NOMO-1 treated with dmso at 0.1 percent for 144 hours (cell line): ENCODE data around the gene HOTAIR.

Experiments used
- DNase-seq: peaks from one replicate; lab custom pipeline; 2025; ENCODE audit not compliant: unreplicated experiment; lab: John Stamatoyannopoulos, UW

Gene HOTAIR

GRCh38 chr12:54011665-54012532 lies 37.1 kb upstream of the HOTAIR start:
- DNase-seq, result no peak

- DNase-seq, result no peak
Observed at GRCh38 chr12:54010972-54011664, 36.4 kb upstream of the HOTAIR start.

- DNase-seq, result no peak
Observed at GRCh38 chr12:54010053-54010971, 35.6 kb upstream of the HOTAIR start.

DNA sequence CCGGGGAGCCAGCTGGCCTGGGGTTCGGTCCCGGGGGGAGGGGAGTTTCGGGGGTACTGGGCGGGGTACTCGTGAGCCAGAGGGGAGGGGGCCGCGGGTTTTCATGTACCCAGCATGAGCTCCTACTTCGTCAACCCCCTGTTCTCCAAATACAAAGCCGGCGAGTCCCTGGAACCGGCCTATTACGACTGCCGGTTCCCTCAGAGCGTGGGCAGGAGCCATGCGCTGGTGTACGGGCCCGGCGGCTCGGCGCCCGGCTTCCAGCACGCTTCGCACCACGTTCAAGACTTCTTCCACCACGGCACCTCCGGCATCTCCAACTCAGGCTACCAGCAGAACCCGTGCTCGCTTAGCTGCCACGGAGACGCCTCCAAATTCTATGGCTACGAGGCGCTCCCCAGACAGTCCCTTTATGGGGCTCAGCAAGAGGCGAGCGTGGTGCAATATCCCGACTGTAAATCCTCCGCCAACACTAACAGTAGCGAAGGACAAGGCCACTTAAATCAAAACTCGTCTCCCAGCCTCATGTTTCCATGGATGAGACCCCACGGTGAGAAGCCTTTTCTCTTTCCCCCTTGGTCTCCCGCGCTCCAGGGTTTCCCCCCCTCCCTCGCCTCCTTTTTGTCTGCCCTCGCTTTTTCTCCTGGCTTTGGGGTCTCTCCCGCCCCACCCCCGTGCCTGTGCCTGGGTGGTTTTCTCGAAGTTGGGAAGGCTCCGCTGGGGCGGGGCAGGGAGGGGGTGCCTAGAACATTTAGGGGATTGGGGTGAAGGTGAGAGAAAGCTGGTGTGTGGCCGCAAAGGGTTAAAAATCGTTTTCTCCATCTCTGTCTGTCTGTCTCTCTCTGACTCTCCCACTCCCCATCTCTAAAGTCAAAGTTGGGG lies 34.7 kb upstream of the HOTAIR start:
- DNase-seq, result no peak

GRCh38 chr12:54008260-54008552 lies 33.5 kb upstream of the HOTAIR start:
- no peak for DNase-seq

- DNase-seq, result no peak
Observed at GRCh38 chr12:54007538-54008259, 32.9 kb upstream of the HOTAIR start.

- DNase-seq, result no peak
Observed at GRCh38 chr12:54006559-54007220, 31.9 kb upstream of the HOTAIR start.

- DNase-seq, result peak; percentile 30
Observed at GRCh38 chr12:54005853-54006558, 31.3 kb upstream of the HOTAIR start.

- no peak for DNase-seq
Observed at GRCh38 chr12:54005531-54005852, 30.7 kb upstream of the HOTAIR start.

DNA sequence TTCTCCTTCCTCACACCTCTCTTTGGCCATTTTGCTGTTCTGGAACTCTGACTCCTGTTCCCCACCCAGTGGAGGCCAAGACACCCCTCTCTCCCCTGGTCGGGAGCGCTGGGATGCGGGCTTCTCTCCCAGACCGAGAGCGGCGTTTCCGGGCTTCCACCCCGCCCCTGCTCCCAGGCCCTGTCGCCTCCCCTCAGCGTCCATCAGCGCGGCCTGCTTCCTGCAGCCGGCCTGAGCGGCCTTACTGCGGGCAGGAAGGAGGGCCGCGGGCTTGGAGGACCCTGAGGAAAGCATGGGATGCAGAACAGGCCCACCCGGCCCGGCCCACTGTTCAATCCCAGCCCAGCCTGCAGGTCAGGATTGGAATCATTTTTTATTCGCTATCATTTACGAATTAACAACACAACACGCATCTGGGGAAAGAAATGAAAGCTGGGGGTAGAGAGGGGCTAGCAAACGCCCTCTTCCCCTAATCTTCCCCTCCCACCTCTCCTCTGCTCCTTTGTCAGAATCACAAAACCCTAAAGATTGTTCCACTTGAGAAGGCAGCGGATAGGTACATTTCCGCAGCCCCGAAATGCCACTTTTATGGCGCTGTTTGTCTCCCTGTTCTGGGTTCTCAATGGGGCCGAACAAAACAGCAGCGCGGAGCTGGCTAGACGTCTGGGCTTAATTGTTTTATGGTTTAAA lies 30.2 kb upstream of the HOTAIR start:
- DNase-seq, result no peak

DNA sequence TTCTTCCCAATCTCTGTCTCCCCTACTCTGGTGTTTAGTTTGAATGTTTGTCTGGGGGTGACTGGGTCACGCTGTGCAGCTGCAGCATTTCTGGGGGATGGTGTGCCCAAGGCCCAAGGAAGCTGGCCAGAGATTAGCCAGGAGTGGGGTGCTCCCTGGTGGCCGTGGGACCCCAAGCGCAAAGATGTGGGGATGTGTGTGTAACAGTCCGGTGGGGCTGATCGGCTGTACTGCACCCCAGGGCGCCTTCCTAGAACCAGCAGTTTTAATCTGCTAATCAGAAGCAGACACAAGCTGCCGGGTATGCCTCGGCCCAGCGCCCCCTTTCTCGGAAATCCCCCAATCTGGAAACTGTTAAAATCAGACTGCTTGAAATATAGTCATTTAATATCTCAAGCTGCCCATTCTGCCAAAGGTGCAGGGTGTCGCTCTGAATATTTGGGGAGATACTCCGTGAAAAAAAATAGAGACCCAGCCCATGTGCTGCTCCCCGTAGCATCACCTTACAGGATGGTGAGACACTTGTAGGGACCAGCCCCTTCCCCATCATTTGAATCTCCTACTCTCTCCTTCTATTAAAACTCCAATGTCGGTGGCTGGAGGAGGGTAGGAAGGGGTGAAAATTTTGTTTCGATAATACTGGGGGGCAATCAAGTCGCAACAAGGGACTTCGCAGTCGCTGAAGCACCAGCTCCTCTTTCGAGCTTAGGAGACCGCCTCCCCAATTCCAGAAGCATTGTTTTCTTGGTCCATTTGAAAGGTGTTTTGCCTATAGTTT lies 29.5 kb upstream of the HOTAIR start:
- no peak for DNase-seq

GRCh38 chr12:54003625-54004024 lies 28.9 kb upstream of the HOTAIR start:
- no peak for DNase-seq

GRCh38 chr12:54002915-54003389 lies 28.2 kb upstream of the HOTAIR start:
- no peak for DNase-seq

GRCh38 chr12:54002278-54002914 lies 27.6 kb upstream of the HOTAIR start:
- no peak for DNase-seq

GRCh38 chr12:54001283-54002187 lies 26.8 kb upstream of the HOTAIR start:
- DNase-seq, result no peak
